ENCODE data around the gene THAP5.

- TF ChIP-seq EZH2 (IDR thresholded peaks at IDR 0.05; ENCODE audit: low read length) = no peak
- no peak for TF ChIP-seq CTCF (optimal IDR thresholded peaks at IDR 0.05 in 1 of 3, IDR thresholded peaks at IDR 0.05 in 1 of 3, conservative IDR thresholded peaks at IDR 0.05 in 1 of 3; ENCODE audit: extremely low read depth in 1 of 3, insufficient read depth in 2 of 3, low read length in 3 of 3)
Measured at GRCh38 chr7:108585843-108586242, 16.3 kb upstream of the THAP5 start.
